Measurements from ENCODE around the gene GSK3A. TPM values are rescaled to one million over a fixed set of nuclear protein-coding genes. Genes with fewer than 3 reads are reported as not detected.

GSK3A gene
- total RNA-seq, 1 donor from 2014 or later: 12.4 TPM

DNA sequence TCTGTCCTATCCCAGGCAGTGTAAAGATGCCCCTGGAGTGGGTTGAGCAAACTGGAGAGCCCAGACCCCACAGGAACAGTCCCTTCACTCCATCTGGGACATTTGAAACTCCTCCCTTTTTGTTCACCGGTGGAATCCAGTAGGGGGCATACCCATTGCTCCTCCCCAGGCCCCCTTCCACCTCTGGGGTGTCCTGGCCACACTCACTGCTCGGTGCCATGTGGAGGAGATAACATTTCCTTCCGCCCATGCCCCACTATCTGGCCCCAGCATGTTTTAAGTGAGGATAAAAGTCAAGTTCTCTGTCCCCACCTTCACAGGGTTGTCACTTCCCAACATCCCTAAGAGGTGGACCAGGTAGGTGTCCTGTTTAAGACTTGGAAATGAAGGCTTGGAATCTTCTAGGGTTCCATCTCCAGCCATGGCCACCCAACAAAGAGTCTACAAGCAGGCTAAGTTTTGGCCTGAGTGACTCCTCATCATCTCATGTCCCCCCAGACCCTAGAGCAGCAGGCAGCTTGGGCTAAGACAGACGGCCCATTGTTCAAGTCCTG lies 13.0 kb downstream of the GSK3A start:
- TF ChIP-seq, protein P1, sequence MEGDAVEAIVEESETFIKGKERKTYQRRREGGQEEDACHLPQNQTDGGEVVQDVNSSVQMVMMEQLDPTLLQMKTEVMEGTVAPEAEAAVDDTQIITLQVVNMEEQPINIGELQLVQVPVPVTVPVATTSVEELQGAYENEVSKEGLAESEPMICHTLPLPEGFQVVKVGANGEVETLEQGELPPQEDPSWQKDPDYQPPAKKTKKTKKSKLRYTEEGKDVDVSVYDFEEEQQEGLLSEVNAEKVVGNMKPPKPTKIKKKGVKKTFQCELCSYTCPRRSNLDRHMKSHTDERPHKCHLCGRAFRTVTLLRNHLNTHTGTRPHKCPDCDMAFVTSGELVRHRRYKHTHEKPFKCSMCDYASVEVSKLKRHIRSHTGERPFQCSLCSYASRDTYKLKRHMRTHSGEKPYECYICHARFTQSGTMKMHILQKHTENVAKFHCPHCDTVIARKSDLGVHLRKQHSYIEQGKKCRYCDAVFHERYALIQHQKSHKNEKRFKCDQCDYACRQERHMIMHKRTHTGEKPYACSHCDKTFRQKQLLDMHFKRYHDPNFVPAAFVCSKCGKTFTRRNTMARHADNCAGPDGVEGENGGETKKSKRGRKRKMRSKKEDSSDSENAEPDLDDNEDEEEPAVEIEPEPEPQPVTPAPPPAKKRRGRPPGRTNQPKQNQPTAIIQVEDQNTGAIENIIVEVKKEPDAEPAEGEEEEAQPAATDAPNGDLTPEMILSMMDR (IDR thresholded peaks at IDR 0.05; ENCODE audit: insufficient read depth, low read length, severe bottlenecking): no peak
- no peak for DNase-seq (ENCODE audit: low read depth)
- Histone ChIP-seq H3K4me3 (ENCODE audit: low read depth, low read length) (no peak overlapping the region), H3K36me3 (ENCODE audit: control insufficient read depth, insufficient read depth, low read length) (peaks cover 29% of the 10 kb centered on the region), H3K27me3 (ENCODE audit: control insufficient read depth, insufficient read depth, low read length) (no peaks in the 10 kb centered on the region)
- no peak for FAIRE-seq

DNA sequence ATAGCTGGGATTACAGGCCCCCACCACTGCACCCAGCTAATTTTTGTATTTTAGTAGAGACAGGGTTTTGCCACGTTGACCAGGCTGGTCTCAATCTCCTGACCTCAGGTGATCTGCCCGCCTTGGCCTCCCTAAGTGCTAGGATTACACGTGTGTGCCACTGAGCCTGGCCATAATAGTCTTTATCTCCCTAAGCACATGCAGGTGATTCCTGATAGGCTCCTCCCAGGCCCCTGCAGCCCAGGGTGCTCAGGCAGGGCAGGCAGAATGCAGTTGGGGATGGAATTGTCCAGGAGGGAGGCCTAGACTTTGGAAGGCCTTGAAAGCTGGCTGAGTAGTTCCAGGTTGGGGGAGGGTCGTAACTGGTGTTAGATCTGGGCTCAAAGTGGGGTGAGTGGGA lies 13.8 kb downstream of the GSK3A start:
- TF ChIP-seq, protein P1 (IDR thresholded peaks at IDR 0.05; ENCODE audit: insufficient read depth, low read length, severe bottlenecking): no peak
- Histone ChIP-seq H3K4me3 (ENCODE audit: low read depth, low read length) (no peak overlapping the region), H3K27me3 (ENCODE audit: control insufficient read depth, insufficient read depth, low read length) (no peaks in the 10 kb centered on the region), H3K36me3 (ENCODE audit: control insufficient read depth, insufficient read depth, low read length) (peaks cover 26% of the 10 kb centered on the region)
- FAIRE-seq: no peak
- DNase-seq (ENCODE audit: low read depth): no peak

DNA sequence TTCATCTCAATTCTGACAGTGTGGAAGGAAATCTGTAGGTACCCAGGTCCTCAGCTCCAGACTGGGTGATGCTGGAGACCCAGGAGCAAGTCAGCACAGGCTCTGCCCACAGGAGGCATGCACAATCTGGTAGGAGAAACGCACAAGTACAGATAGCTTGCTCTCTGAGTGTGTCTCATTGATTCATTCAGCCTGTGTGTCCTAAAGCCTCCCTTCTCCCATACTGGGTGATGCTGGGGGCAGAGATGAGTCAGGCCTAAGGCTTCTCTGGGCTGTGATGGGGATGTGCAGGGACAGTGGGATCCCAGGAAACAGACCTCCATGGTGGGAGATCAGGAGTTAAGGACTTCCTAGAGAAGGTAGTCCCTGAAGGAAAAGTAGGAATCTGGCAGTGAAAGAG lies 15.5 kb downstream of the GSK3A start:
- H3K27me3 ChIP-seq (ENCODE audit: control insufficient read depth, insufficient read depth, low read length): no peaks in the 10 kb centered on the region
- TF ChIP-seq, protein P1 (IDR thresholded peaks at IDR 0.05; ENCODE audit: insufficient read depth, low read length, severe bottlenecking): no peak
- peaks cover 22% of the 10 kb centered on the region for H3K36me3 ChIP-seq (ENCODE audit: control insufficient read depth, insufficient read depth, low read length)
- DNase-seq (ENCODE audit: low read depth) (peak; percentile 74), FAIRE-seq (no peak)
- H3K4me3 ChIP-seq (ENCODE audit: low read depth, low read length): no peak overlapping the region

DNA sequence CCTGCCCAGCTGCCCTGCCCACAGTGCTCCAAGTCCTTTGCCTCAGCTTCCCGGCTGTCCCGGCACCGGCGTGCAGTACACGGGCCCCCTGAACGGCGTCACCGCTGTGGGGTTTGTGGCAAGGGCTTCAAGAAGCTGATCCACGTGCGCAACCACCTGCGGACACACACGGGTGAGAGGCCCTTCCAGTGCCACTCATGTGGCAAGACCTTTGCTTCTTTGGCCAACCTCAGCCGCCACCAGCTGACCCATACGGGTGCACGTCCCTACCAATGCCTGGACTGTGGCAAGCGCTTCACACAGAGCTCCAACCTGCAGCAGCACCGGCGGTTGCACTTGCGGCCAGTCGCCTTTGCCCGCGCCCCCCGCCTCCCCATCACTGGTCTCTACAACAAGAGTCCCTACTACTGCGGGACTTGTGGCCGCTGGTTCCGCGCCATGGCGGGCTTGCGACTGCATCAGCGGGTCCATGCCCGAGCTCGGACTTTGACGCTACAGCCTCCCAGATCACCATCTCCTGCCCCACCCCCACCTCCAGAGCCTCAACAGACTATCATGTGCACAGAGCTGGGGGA lies 16.6 kb downstream of the GSK3A start:
- TF ChIP-seq, protein P1 (IDR thresholded peaks at IDR 0.05; ENCODE audit: insufficient read depth, low read length, severe bottlenecking): no peak

DNA sequence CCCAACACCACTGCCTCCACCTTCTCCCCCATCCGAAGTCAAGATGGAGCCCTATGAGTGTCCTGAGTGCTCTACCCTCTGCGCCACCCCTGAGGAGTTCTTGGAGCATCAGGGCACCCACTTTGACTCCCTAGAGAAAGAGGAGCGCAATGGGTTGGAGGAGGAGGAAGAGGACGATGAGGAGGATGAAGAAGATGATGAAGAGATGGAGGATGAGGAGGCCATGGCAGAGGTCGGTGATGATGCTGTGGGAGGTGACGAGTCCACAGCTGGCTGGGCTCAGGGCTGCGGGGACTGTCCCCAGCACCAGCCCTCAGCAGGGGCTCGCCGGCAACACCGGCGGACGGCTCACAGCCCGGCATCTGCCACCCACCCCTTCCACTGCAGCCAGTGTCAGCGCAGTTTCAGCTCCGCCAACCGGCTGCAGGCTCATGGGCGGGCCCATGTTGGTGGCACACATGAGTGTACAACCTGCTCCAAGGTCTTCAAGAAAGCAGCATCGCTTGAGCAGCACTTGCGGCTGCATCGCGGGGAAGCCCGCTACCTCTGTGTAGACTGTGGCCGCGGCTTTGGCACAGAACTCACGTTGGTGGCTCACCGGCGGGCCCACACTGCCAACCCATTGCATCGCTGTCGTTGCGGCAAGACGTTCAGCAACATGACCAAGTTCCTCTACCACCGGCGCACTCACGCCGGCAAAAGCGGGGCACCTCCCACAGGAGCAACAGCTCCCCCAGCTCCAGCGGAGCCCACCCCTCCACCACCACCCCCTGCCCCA lies 17.3 kb downstream of the GSK3A start:
- Histone ChIP-seq H3K27me3 (ENCODE audit: control insufficient read depth, insufficient read depth, low read length) (no peaks in the 10 kb centered on the region), H3K4me3 (ENCODE audit: low read depth, low read length) (no peak overlapping the region), H3K36me3 (ENCODE audit: control insufficient read depth, insufficient read depth, low read length) (peaks cover 21% of the 10 kb centered on the region)
- no peak for DNase-seq (ENCODE audit: low read depth)
- TF ChIP-seq, protein P1 (IDR thresholded peaks at IDR 0.05; ENCODE audit: insufficient read depth, low read length, severe bottlenecking): no peak
- FAIRE-seq: no peak

More for the DNA sequence above, 16.6 kb downstream of the GSK3A start:
- Histone ChIP-seq H3K36me3 (ENCODE audit: control insufficient read depth, insufficient read depth, low read length) (peaks cover 21% of the 10 kb centered on the region), H3K27me3 (ENCODE audit: control insufficient read depth, insufficient read depth, low read length) (no peaks in the 10 kb centered on the region), H3K4me3 (ENCODE audit: low read depth, low read length) (no peak overlapping the region)
- DNase-seq (ENCODE audit: low read depth) (no peak), FAIRE-seq (no peak)
